AG09309 (cell line): Measurements from ENCODE around the gene CHRDL1.

ENCODE experiments used
- DNase-seq: peaks from one replicate; pipeline ENCODE4 v3.0.0-alpha.2; 2010; ENCODE audit warnings: low read depth
- H3K4me3 ChIP-seq: 2 replicates; pipeline ENCODE4 v1.5.1; 2011; ENCODE audit warnings: mild to moderate bottlenecking, low read depth, low read length, moderate library complexity; ENCODE audit not compliant: control insufficient read depth
- CTCF ChIP-seq: IDR thresholded peaks from 2 replicates; pipeline ENCODE4 v1.5.1; 2011; ENCODE audit warnings: mild to moderate bottlenecking, low read depth, low read length, inconsistent platforms; ENCODE audit not compliant: insufficient read depth, control insufficient read depth; ENCODE audit errors: missing control alignments

The CHRDL1 gene

GRCh38 chrX:110733166-110733565 lies 62.5 kb downstream of the CHRDL1 start:
- no peak overlapping the region for H3K4me3 ChIP-seq
- DNase-seq = no peak

GRCh38 chrX:110732266-110732665 lies 63.4 kb downstream of the CHRDL1 start:
- TF ChIP-seq CTCF = no peak
- no peak overlapping the region for H3K4me3 ChIP-seq
- no peak for DNase-seq

More at GRCh38 chrX:110733166-110733565, 62.5 kb downstream of the CHRDL1 start:
- no peak for TF ChIP-seq CTCF

- no peak for TF ChIP-seq CTCF
- no peak overlapping the region for H3K4me3 ChIP-seq
- DNase-seq = no peak
Measured at GRCh38 chrX:110723844-110724243, 71.8 kb downstream of the CHRDL1 start.

GRCh38 chrX:110722135-110722534 lies 73.5 kb downstream of the CHRDL1 start:
- no peak for DNase-seq
- no peak for TF ChIP-seq CTCF
- no peak overlapping the region for H3K4me3 ChIP-seq

- TF ChIP-seq CTCF = no peak
- H3K4me3 ChIP-seq = no peak overlapping the region
- no peak for DNase-seq
Measured at GRCh38 chrX:110713666-110714065, 82.0 kb downstream of the CHRDL1 start.

- H3K4me3 ChIP-seq = no peak overlapping the region
- TF ChIP-seq CTCF = no peak
- DNase-seq = no peak
Measured at GRCh38 chrX:110706446-110706845, 89.2 kb downstream of the CHRDL1 start.

- H3K4me3 ChIP-seq = no peak overlapping the region
- DNase-seq = no peak
- TF ChIP-seq CTCF = no peak
Measured at GRCh38 chrX:110703641-110704040, 92.0 kb downstream of the CHRDL1 start.
